ENCODE data around the gene TDRD3.
"Not testable (repeated sequence)": the region's sequence is repeated elsewhere in the genome, so short reads cannot be mapped to it uniquely, and the experiment has no call there.

The TDRD3 gene

GRCh38 chr13:60369242-60369641 lies 27.8 kb upstream of the TDRD3 start:
- TF ChIP-seq EZH2phosphoT487 (conservative IDR thresholded peaks at IDR 0.05; ENCODE audit: low read length) (no peak), CTCF (IDR thresholded peaks at IDR 0.05; ENCODE audit: insufficient read depth, low read length, poor library complexity, severe bottlenecking) (peak; percentile 18)

GRCh38 chr13:60370343-60370742 lies 26.7 kb upstream of the TDRD3 start:
- no peaks in the 10 kb centered on the region for H3K36me3 ChIP-seq (ENCODE audit: low read length)
- H3F3A ChIP-seq (ENCODE audit: insufficient read depth), result no peaks in the 10 kb centered on the region
- no peak overlapping the region for H3K4me3 ChIP-seq (ENCODE audit: insufficient read depth, low read length, poor library complexity, severe bottlenecking)
- H3K9me3 ChIP-seq (ENCODE audit: insufficient read depth, low read length), result no peaks in the 10 kb centered on the region
- H3K79me2 ChIP-seq (ENCODE audit: insufficient read depth, low read length), result no peaks in the 10 kb centered on the region
- H3K9me2 ChIP-seq (replicated peaks; ENCODE audit: insufficient read depth, low read length), result no peaks in the 10 kb centered on the region
- no peaks in the 10 kb centered on the region for H3K27me3 ChIP-seq (ENCODE audit: low read length)
- no peaks in the 10 kb centered on the region for H4K20me1 ChIP-seq (ENCODE audit: low read depth, low read length)
- peak overlapping the region; percentile 57 for H2AFZ ChIP-seq (ENCODE audit: low read depth, low read length, severe bottlenecking)
- TF ChIP-seq CTCF (IDR thresholded peaks at IDR 0.05; ENCODE audit: insufficient read depth, low read length, poor library complexity, severe bottlenecking) (no peak), EZH2phosphoT487 (conservative IDR thresholded peaks at IDR 0.05; ENCODE audit: low read length) (no peak)
- H3K4me2 ChIP-seq (ENCODE audit: low read depth, low read length, poor library complexity, severe bottlenecking), result no peak overlapping the region
- no peak overlapping the region for H3K9ac ChIP-seq (ENCODE audit: low read length)
- H3K27ac ChIP-seq (ENCODE audit: low read depth, low read length), result no peak overlapping the region

More at GRCh38 chr13:60369242-60369641, 27.8 kb upstream of the TDRD3 start:
- Histone ChIP-seq H4K20me1 (ENCODE audit: low read depth, low read length) (no peaks in the 10 kb centered on the region), H3F3A (ENCODE audit: insufficient read depth) (no peaks in the 10 kb centered on the region), H3K9ac (ENCODE audit: low read length) (no peak overlapping the region), H3K4me3 (ENCODE audit: insufficient read depth, low read length, poor library complexity, severe bottlenecking) (no peak overlapping the region), H3K27ac (ENCODE audit: low read depth, low read length) (no peak overlapping the region), H3K27me3 (ENCODE audit: low read length) (no peaks in the 10 kb centered on the region), H2AFZ (ENCODE audit: low read depth, low read length, severe bottlenecking) (no peak overlapping the region), H3K4me2 (ENCODE audit: low read depth, low read length, poor library complexity, severe bottlenecking) (no peak overlapping the region), H3K9me3 (ENCODE audit: insufficient read depth, low read length) (no peaks in the 10 kb centered on the region), H3K36me3 (ENCODE audit: low read length) (no peaks in the 10 kb centered on the region), H3K79me2 (ENCODE audit: insufficient read depth, low read length) (no peaks in the 10 kb centered on the region), H3K9me2 (replicated peaks; ENCODE audit: insufficient read depth, low read length) (no peaks in the 10 kb centered on the region)

GRCh38 chr13:60372141-60372540 lies 24.9 kb upstream of the TDRD3 start:
- no peaks in the 10 kb centered on the region for H3K9me2 ChIP-seq (replicated peaks; ENCODE audit: insufficient read depth, low read length)
- H3K4me2 ChIP-seq (ENCODE audit: low read depth, low read length, poor library complexity, severe bottlenecking), result no peak overlapping the region
- H3K9me3 ChIP-seq (ENCODE audit: insufficient read depth, low read length), result no peaks in the 10 kb centered on the region
- H3K36me3 ChIP-seq (ENCODE audit: low read length), result no peaks in the 10 kb centered on the region
- no peaks in the 10 kb centered on the region for H3F3A ChIP-seq (ENCODE audit: insufficient read depth)
- H3K79me2 ChIP-seq (ENCODE audit: insufficient read depth, low read length), result no peaks in the 10 kb centered on the region
- H2AFZ ChIP-seq (ENCODE audit: low read depth, low read length, severe bottlenecking), result no peak overlapping the region
- H3K27me3 ChIP-seq (ENCODE audit: low read length), result no peaks in the 10 kb centered on the region
- H3K9ac ChIP-seq (ENCODE audit: low read length), result no peak overlapping the region
- H4K20me1 ChIP-seq (ENCODE audit: low read depth, low read length), result no peaks in the 10 kb centered on the region
- no peak for TF ChIP-seq CTCF (IDR thresholded peaks at IDR 0.05; ENCODE audit: insufficient read depth, low read length, poor library complexity, severe bottlenecking)
- no peak for TF ChIP-seq EZH2phosphoT487 (conservative IDR thresholded peaks at IDR 0.05; ENCODE audit: low read length)
- H3K27ac ChIP-seq (ENCODE audit: low read depth, low read length), result no peak overlapping the region
- H3K4me3 ChIP-seq (ENCODE audit: insufficient read depth, low read length, poor library complexity, severe bottlenecking), result no peak overlapping the region

- not testable (repeated sequence) for H3K4me2 ChIP-seq (ENCODE audit: low read depth, low read length, poor library complexity, severe bottlenecking); H3F3A ChIP-seq (ENCODE audit: insufficient read depth); H3K9ac ChIP-seq (ENCODE audit: low read length); H3K4me3 ChIP-seq (ENCODE audit: insufficient read depth, low read length, poor library complexity, severe bottlenecking); H3K9me2 ChIP-seq (replicated peaks; ENCODE audit: insufficient read depth, low read length); H3K27ac ChIP-seq (ENCODE audit: low read depth, low read length); H2AFZ ChIP-seq (ENCODE audit: low read depth, low read length, severe bottlenecking); H3K36me3 ChIP-seq (ENCODE audit: low read length); H3K9me3 ChIP-seq (ENCODE audit: insufficient read depth, low read length); H4K20me1 ChIP-seq (ENCODE audit: low read depth, low read length); H3K79me2 ChIP-seq (ENCODE audit: insufficient read depth, low read length); H3K27me3 ChIP-seq (ENCODE audit: low read length)
These were observed 17.7 kb upstream of the TDRD3 start for GRCh38 chr13:60379282-60379681.
